ENCODE measurements around the gene ANO2. TPM values are rescaled to one million over a fixed set of nuclear protein-coding genes. Genes with fewer than 3 reads are reported as not detected.

ANO2 gene
- total and polyA plus RNA-seq, 4 donors = 0.03 to 0.25 (median 0.15) TPM

- 60% methylated on average over 6 of the region's 6 CpGs for WGBS
- Histone ChIP-seq H3K27me3 (ENCODE audit: control insufficient read depth in 4 of 4, insufficient read depth in 4 of 4, low read length in 3 of 4) (peaks cover 0 to 4% (median 0%) of the 10 kb centered on the region in 4 donors), H3K9me3 (ENCODE audit: control insufficient read depth in 4 of 4, low read length in 3 of 4) (no peaks in the 10 kb centered on the region), H3K9ac (ENCODE audit: low read depth in 1 of 2, low read length in 2 of 2) (no peak overlapping the region), H3K27ac (ENCODE audit: low read depth in 1 of 2, low read length in 2 of 2) (no peak overlapping the region), H3K4me1 (ENCODE audit: control insufficient read depth in 4 of 4, insufficient read depth in 4 of 4, low read length in 3 of 4) (no peaks in the 10 kb centered on the region), H3K4me3 (ENCODE audit: low read depth in 1 of 3, low read length in 3 of 3) (no peak overlapping the region), H3K36me3 (ENCODE audit: control insufficient read depth in 4 of 4, insufficient read depth in 3 of 4, low read depth in 1 of 4, low read length in 3 of 4) (no peaks in the 10 kb centered on the region)
- DNase-seq (ENCODE audit: low spot score) = no peak
- TF ChIP-seq RAD21 (IDR thresholded peaks at IDR 0.05) = no peak
- no peak for TF ChIP-seq EGR1 (IDR thresholded peaks at IDR 0.05; ENCODE audit: low read depth in 2 of 2)
These were observed 356.5 kb downstream of the ANO2 start for GRCh38 chr12:5588591-5588990.

- Histone ChIP-seq H3K27me3 (ENCODE audit: control insufficient read depth in 4 of 4, insufficient read depth in 4 of 4, low read length in 3 of 4) (peaks cover 0 to 4% (median 0%) of the 10 kb centered on the region in 4 donors), H3K9ac (ENCODE audit: low read depth in 1 of 2, low read length in 2 of 2) (no peak overlapping the region), H3K9me3 (ENCODE audit: control insufficient read depth in 4 of 4, low read length in 3 of 4) (no peaks in the 10 kb centered on the region), H3K36me3 (ENCODE audit: control insufficient read depth in 4 of 4, insufficient read depth in 3 of 4, low read depth in 1 of 4, low read length in 3 of 4) (no peaks in the 10 kb centered on the region), H3K4me3 (ENCODE audit: low read depth in 1 of 3, low read length in 3 of 3) (no peak overlapping the region), H3K27ac (ENCODE audit: low read depth in 1 of 2, low read length in 2 of 2) (no peak overlapping the region), H3K4me1 (ENCODE audit: control insufficient read depth in 4 of 4, insufficient read depth in 4 of 4, low read length in 3 of 4) (no peaks in the 10 kb centered on the region)
- TF ChIP-seq ATF3 (IDR thresholded peaks at IDR 0.05) = no peak
- TF ChIP-seq NR2F2 (IDR thresholded peaks at IDR 0.05) = no peak
- no peak for TF ChIP-seq SP1 (IDR thresholded peaks at IDR 0.05)
- TF ChIP-seq JUND (IDR thresholded peaks at IDR 0.05) = no peak
- TF ChIP-seq FOXA2 (IDR thresholded peaks at IDR 0.05) = no peak
- WGBS = 87% methylated on average over 7 of the region's 7 CpGs
- DNase-seq (ENCODE audit: low spot score) = no peak
These were observed 356.9 kb downstream of the ANO2 start for GRCh38 chr12:5588176-5588575.

GRCh38 chr12:5587711-5588121, 357.3 kb downstream of the ANO2 start:
- Histone ChIP-seq H3K4me1 (ENCODE audit: control insufficient read depth in 4 of 4, insufficient read depth in 4 of 4, low read length in 3 of 4) (no peaks in the 10 kb centered on the region), H3K4me3 (ENCODE audit: low read depth in 1 of 3, low read length in 3 of 3) (no peak overlapping the region), H3K9me3 (ENCODE audit: control insufficient read depth in 4 of 4, low read length in 3 of 4) (no peaks in the 10 kb centered on the region), H3K27ac (ENCODE audit: low read depth in 1 of 2, low read length in 2 of 2) (no peak overlapping the region), H3K36me3 (ENCODE audit: control insufficient read depth in 4 of 4, insufficient read depth in 3 of 4, low read depth in 1 of 4, low read length in 3 of 4) (no peaks in the 10 kb centered on the region), H3K9ac (ENCODE audit: low read depth in 1 of 2, low read length in 2 of 2) (no peak overlapping the region), H3K27me3 (ENCODE audit: control insufficient read depth in 4 of 4, insufficient read depth in 4 of 4, low read length in 3 of 4) (peaks cover 0 to 4% (median 0%) of the 10 kb centered on the region in 4 donors)
- WGBS = 67% methylated on average over 5 of the region's 5 CpGs
- no peak for TF ChIP-seq REST (IDR thresholded peaks at IDR 0.05)
- TF ChIP-seq YY1 (IDR thresholded peaks at IDR 0.05) = no peak
- no peak for TF ChIP-seq CTCF (IDR thresholded peaks at IDR 0.05; ENCODE audit: low read depth, low read length, missing input control)
- no peak for TF ChIP-seq MAX (IDR thresholded peaks at IDR 0.05)
- TF ChIP-seq ATF3 (IDR thresholded peaks at IDR 0.05) = no peak
- no peak for TF ChIP-seq GABPA (IDR thresholded peaks at IDR 0.05 in 1 of 2, conservative IDR thresholded peaks at IDR 0.05 in 1 of 2)
- no peak for TF ChIP-seq ZBTB33 (IDR thresholded peaks at IDR 0.05)
- TF ChIP-seq FOXA2 (IDR thresholded peaks at IDR 0.05) = no peak
- no peak for TF ChIP-seq SP1 (IDR thresholded peaks at IDR 0.05)
- no peak for TF ChIP-seq FOXA1 (IDR thresholded peaks at IDR 0.05)
- no peak for TF ChIP-seq RXRA (IDR thresholded peaks at IDR 0.05)
- no peak for TF ChIP-seq NR2F2 (IDR thresholded peaks at IDR 0.05)
- no peak for TF ChIP-seq HNF4A (conservative IDR thresholded peaks at IDR 0.05)
- no peak for TF ChIP-seq TAF1 (conservative IDR thresholded peaks at IDR 0.05)
- TF ChIP-seq EGR1 (IDR thresholded peaks at IDR 0.05; ENCODE audit: low read depth in 2 of 2) = no peak
- no peak for TF ChIP-seq JUND (IDR thresholded peaks at IDR 0.05)
- TF ChIP-seq HNF4G (IDR thresholded peaks at IDR 0.05) = no peak
- TF ChIP-seq RAD21 (IDR thresholded peaks at IDR 0.05) = no peak
- no peak for DNase-seq (ENCODE audit: low spot score)

Measured in liver (tissue), 9 donors.